ENCODE measurements around the gene IL17RE.
"Not testable (repeated sequence)": the region's sequence is repeated elsewhere in the genome, so short reads cannot be mapped to it uniquely, and the experiment has no call there.

Gene IL17RE

GRCh38 chr3:9881441-9881840 is 21.2 kb upstream of the IL17RE start:
- DNase-seq (ENCODE audit: low read depth), result no peak

DNA sequence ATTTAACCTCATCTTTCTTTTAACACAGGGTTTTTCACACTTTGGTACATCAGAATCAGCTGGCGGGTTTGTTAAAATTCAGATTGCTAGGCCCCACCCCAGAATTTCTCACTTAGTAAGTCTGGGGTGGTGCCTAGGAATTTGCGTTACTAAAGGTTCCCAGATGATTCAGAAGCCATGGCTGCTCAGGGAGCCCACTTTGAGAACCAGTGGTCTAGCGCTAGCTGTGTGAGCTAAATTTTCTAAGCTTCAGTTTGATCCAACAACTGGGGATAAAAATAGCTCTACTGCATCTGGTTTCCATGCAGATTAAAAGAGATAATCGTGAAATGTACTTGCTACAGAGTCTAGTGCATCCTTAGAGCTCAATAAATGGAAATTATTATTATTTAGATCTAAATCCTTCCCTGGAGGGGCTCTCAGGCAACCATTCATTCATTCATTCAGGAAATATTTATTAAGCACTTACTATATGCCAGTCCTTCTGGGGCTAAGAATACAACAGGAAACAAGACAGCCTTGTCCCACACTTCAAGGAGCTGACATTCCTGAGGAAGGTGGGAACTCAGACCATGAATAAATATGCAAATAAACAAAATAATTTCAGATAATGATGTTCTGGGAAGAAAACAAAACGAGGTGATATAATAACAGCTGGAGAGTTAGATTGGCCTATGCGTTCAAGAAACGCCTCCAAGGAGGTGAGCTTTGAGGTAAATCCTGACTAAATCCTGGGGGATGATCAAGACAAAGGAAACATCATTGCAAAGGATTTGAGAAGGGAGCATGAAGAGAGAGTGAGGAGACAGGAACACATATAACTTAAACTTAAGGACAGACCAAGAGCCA is 18.7 kb upstream of the IL17RE start:
- DNase-seq (ENCODE audit: low read depth), result no peak

GRCh38 chr3:9884555-9885165 is 18.0 kb upstream of the IL17RE start:
- no peak for DNase-seq (ENCODE audit: low read depth)

DNA sequence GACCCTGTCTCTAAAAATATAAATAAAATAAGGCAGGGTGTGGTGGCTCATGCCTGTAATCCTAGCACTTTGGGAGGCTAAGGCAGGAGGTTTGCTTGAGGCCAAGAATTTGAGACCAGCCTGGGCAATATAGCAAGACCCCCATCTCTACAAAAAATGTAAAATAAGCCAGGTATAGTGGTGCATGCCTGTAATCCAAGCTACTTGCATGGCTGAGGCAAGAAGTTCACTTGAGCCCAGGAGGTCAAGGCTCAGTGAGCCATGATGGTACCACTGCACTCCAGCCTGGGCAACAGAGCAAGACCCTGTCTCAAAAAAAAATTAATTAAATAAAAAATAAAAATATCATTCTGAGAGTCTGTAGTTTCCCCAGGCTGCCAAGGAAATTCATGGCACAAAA is 16.3 kb upstream of the IL17RE start:
- DNase-seq (ENCODE audit: low read depth), result no peak

DNA sequence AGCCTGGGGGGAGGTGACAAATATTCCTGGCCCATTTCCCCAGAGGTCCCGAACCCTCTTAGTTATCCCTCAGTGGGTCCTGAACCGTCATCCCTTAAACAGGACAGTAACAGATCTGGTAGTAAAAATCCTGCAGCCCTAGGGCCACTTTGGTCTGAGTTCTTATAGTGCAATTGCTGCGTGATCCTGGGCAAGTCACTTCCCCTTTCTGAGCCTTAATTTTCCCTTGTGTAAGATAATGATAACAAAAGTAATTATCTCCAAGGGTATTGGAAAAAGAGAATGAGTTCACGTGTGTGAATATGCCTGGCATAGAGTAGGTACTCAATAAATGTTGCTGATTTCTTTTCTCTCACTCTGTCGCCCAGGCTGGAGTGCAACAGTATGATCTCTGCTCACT is 15.2 kb upstream of the IL17RE start:
- no peak for DNase-seq (ENCODE audit: low read depth)

DNA sequence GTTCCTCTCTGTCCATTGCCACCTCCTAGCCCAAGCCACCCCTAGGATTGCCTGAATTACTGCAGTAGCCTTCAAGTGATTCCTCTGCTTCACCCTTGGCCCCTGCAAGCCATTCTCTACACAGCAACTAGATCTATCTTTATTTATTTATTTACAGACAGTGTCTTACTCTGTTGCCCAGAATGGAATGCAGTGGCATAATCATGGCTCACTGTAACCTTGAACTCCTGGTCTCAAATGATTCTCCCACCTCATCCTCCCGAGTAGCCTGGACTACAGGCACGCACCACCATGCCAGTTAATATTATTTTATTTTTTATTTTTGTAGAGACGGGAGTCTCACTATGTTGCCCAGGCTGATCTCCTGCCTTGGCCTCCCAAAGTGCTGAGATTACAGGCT is 14.1 kb upstream of the IL17RE start:
- DNase-seq (ENCODE audit: low read depth), result no peak

GRCh38 chr3:9889405-9889804 is 13.2 kb upstream of the IL17RE start:
- DNase-seq (ENCODE audit: low read depth), result no peak

DNA sequence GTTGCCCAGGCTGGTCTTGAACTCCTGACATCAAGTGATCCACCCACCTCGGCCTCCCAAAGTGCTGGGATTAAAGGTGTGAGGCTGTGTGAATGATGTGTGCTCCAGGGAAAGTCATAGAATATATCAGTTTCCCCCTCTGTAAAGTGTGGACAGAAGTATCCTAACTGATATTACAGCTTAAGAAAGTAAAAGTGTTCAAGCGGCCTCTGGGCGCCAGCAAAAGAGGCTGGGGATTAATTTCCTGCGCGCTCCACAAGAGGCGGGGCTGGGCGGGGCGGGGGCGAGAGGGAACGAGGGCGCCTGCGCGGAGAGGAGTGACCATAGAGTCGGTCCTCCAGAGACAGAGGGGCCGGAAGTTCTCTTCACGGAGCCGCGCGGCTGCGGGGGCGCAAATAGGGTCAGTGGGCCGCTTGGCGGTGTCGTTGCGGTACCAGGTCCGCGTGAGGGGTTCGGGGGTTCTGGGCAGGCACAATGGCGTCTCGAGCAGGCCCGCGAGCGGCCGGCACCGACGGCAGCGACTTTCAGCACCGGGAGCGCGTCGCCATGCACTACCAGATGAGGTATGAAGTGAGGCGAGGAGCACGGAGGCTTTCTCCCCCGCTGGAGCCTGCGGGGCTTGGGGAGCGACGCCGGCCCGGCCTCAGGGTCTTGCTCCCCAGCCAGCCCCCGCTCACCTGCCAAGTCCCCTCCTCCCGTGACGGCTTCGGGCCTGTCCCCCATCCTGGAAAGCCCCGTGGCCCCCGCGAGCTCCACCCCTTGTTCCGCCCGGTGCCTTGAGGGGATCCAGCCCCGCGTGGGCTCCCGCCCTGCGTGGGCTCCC is 12.2 kb upstream of the IL17RE start, which contains the start of gene JAGN1:
Gene JAGN1 (plus strand): TSS at position 362 of the 823 bp plus-strand sequence. CDS start 113 bp downstream, at position 475.
- peak; percentile 84 for DNase-seq (ENCODE audit: low read depth)

DNA sequence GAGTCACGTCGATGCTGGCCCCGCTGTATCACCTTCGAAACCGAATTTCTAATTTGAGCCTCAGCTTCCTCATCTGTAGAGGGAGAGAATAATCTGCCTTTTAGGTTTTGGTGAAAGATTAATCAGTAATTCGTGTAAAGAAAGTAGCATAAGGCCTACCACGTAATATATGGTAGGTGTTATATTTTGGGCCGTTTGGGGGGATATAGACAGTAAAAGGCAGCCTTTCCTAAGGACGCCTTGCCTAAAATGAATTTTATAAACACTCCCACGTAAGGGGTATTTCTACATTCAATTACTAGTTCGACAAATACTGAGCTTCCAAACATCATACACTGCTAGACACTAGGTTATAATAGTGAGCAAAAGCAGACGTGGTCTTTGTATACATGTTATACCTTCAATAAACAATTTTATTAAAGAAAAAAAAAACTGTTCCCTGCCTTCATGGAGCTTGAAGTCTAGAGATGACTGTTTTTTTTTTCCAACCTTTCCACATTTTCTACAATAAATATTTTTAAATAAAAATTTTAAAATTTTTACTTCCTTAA is 11.5 kb upstream of the IL17RE start:
- DNase-seq (ENCODE audit: low read depth), result no peak

GRCh38 chr3:9893739-9894138 is 8.9 kb upstream of the IL17RE start:
- no peak for DNase-seq (ENCODE audit: low read depth)

GRCh38 chr3:9895715-9896114 is 6.9 kb upstream of the IL17RE start:
- DNase-seq (ENCODE audit: low read depth), result not testable (repeated sequence)

- not testable (repeated sequence) for DNase-seq (ENCODE audit: low read depth)
These were observed 5.8 kb upstream of the IL17RE start for GRCh38 chr3:9896755-9897407.

DNA sequence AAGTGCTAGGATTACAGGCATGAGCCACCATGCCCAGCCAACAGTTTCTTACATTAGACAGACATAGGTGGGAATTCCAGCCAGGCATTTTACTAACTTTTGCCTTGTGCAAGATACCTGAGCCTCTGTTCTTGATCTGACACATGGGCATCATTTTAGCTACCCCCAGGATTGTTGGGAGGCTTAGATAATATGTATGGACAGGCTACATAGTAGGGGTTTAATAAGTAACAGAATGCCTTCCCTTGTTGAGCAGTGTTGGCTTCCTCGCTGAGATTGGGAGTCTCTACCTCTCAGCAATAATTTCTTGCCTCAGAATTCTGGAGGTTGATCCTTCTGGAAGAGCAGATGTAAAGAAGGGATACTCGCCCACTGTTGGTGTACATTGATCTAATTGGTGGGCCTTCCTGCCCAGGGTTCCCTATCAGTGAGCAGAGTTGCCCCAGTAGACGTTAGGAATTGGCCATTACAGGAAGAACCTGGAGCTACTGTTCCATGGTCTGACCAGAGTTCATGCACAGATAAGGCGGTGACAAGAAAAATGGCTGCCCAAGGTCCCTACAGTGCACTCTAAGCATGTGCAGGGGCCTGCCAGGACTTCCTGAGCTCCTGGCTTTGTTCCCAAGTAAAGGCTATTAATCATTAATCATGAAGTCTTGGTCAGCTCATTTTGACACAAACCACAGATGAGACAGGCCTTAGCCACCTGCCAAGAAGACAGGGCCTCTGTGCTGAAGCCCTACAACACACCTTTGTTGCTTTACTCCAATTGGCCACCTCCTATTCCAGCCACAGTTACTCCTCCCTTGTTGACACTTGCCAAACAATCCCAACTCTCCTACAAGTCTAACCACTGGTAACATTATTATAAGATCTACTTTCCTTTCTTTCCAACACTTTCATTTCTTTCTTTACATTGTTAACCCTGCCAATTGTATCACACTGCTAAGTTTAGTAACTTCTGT is 5.0 kb upstream of the IL17RE start:
- no peak for DNase-seq (ENCODE audit: low read depth)

DNA sequence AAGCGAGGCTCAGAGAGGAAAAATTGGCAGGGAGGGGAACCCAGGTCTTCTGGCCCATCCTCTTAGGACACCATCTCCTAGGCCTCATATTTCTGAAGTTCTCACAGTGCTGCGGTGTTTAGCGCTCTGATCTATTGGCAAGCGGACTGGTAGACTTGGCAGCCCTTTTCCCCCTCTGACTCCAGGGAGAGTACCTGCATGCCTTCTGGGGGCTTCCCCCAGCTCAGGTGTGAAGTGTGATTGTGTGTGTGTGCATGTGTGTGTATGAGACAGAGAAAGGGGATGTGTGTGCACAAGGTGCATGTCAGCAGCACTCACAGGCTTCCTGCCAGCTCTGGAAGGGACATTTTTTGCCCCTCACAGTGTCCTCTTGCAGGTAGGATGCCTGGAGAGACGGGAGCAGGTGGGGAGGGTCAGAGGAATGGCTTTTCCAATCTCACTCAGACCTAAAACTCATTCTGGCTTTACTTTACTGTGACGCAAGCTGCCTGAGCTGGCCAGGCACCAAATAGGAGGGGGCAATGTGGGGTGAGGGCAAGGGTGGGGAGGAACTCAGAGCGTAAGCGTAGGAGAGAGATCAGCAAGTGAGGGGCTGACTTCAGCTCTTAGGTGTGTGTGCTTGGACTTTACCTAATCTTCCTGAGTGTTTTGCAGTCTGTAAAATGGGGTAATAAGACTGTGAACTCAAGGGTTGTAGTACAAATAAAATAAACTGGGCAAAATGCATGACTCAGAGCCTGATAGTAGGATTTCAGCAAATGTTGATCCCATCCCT is 4.0 kb upstream of the IL17RE start:
- DNase-seq (ENCODE audit: low read depth), result no peak

DNA sequence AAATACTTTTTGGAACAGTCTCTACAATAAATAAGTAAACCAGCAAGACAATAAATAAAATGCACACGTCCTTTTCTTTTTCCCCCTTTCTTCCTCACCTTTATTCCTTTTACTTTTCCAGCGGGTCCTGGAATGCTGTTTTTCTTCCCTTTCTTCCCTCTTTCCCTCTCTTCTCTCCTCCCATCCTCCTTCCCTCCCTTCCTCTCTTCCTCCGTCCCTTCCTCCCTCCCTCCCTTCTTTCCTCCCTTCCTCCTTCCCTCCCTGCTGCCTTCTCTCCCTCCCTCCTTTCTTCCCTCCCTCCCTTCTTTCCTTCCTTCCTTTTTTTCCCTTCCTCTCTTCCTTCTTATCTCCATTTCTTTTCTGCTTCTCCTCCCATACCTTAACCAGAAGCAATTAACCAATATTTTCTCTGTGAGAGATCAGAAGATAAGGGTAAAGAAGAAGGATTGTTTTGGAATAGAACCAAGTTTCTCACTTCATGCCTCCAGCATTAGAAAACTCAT is 3.3 kb upstream of the IL17RE start:
- no peak for DNase-seq (ENCODE audit: low read depth)

GRCh38 chr3:9900965-9901415 is 1.7 kb upstream of the IL17RE start:
- not testable (repeated sequence) for DNase-seq (ENCODE audit: low read depth)

GRCh38 chr3:9901967-9902366 is 681 bp upstream of the IL17RE start:
- no peak for DNase-seq (ENCODE audit: low read depth)

DNA sequence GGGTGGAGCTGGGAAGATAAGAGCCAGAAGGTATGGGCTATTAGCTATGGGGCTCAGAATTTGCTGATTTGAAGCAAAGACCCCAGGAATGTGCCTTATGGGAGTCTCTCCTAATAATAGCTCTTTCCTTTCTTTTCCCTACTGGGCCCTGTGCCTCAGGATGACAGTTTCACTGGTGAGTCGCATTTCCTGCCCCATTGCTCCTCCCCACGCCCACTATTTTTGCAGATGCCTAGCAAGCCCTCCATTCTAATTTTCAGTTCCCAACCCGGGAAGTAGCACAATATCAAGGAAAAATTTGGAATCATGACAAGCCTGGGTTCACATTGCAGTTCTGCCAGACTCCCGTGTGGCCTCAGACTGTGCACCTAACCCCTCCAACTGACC is 583 bp downstream of the IL17RE start:
- DNase-seq (ENCODE audit: low read depth), result no peak

DNA sequence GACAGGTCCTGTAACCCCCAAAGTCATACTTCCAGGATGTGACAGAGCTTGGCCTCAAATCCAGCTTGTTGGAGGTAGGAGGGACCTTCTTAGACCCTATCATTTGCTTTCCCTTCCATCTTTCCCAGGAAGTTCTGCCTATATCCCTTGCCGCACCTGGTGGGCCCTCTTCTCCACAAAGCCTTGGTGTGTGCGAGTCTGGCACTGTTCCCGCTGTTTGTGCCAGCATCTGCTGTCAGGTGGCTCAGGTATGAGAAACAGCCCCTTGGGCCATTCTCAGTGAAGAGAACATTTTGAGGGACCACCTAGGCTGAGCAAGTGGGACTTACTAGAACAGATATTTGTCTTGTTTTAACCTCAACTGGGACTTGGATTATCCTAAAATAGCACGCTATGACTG is 1.3 kb downstream of the IL17RE start:
- DNase-seq (ENCODE audit: low read depth), result no peak

DNA sequence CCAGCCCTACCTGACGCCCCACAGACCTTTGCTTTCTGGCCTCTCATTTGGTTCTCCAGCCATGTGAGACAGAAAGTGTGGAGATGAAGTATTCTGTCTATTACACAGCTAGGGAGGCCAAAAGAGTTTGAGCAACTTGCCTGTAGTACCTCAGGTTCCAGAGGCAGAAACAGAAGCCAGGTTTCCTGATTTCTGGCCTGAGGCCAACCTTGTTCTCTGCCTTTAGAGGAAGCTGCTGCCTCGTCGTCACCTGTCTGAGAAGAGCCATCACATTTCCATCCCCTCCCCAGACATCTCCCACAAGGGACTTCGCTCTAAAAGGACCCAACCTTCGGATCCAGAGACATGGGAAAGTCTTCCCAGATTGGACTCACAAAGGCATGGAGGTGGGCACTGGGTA is 3.8 kb downstream of the IL17RE start:
- DNase-seq (ENCODE audit: low read depth), result no peak
